ENCODE data around the gene POU5F1.

POU5F1 gene

GRCh38 chr6:31125586-31126363 is 44.7 kb downstream of the POU5F1 start:
- H3K27ac ChIP-seq (ENCODE audit: low read length): no peak overlapping the region
- H3K4me1 ChIP-seq (ENCODE audit: insufficient read depth, low read length): no peaks in the 10 kb centered on the region
- peaks cover 12% of the 10 kb centered on the region for H3K27me3 ChIP-seq (ENCODE audit: insufficient read depth, low read length, poor library complexity)
- ATAC-seq (ENCODE audit: insufficient read depth, low read depth) (no peak), DNase-seq (no peak)
- H3K36me3 ChIP-seq (ENCODE audit: insufficient read depth, low read length): no peaks in the 10 kb centered on the region
- H3K4me2 ChIP-seq (ENCODE audit: insufficient read depth, low read length): no peak overlapping the region
- no peaks in the 10 kb centered on the region for H4K20me1 ChIP-seq (ENCODE audit: insufficient read depth, low read length)
- no peak overlapping the region for H3K4me3 ChIP-seq (ENCODE audit: low read depth in 1 of 2, low read length in 2 of 2)
- H2AFZ ChIP-seq (ENCODE audit: low read depth, low read length): no peak overlapping the region
- TF ChIP-seq EZH2 (IDR thresholded peaks at IDR 0.05; ENCODE audit: borderline replicate concordance, low read depth, low read length, severe bottlenecking): no peak
- no peak for TF ChIP-seq CTCF (IDR thresholded peaks at IDR 0.05; ENCODE audit: borderline replicate concordance, extremely low read depth, low read length, poor library complexity, severe bottlenecking)
- H3K9me3 ChIP-seq (ENCODE audit: insufficient read depth, low read length, severe bottlenecking): no peaks in the 10 kb centered on the region
- H3K79me2 ChIP-seq (ENCODE audit: insufficient read depth, low read length): no peaks in the 10 kb centered on the region
- H3K9ac ChIP-seq (ENCODE audit: low read depth, low read length): no peak overlapping the region

DNA sequence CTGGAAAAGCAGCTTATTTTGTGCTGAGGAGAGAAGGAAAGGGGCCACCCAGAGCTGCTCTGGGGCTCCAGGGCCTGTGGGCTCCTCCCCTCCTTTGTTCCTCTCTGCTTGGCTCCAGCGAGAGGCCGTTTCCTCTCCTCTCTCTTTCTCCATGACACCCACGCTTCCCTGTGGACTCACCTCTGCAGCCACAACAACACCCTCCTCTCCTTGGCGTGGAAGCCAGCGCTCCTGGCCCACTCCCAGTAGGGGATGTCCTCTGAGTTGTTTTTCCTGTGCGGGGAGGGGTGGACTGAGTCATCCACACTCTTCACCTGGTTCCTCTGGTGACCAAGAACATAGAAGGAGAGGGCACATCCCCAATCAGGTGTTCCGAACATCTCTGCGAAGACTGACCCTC is 45.3 kb downstream of the POU5F1 start:
- Histone ChIP-seq H3K27ac (ENCODE audit: low read length) (no peak overlapping the region), H3K9ac (ENCODE audit: low read depth, low read length) (no peak overlapping the region), H3K4me3 (ENCODE audit: low read depth in 1 of 2, low read length in 2 of 2) (no peak overlapping the region), H3K4me1 (ENCODE audit: insufficient read depth, low read length) (no peaks in the 10 kb centered on the region), H3K27me3 (ENCODE audit: insufficient read depth, low read length, poor library complexity) (peaks cover 12% of the 10 kb centered on the region), H3K9me3 (ENCODE audit: insufficient read depth, low read length, severe bottlenecking) (no peaks in the 10 kb centered on the region), H2AFZ (ENCODE audit: low read depth, low read length) (no peak overlapping the region), H3K36me3 (ENCODE audit: insufficient read depth, low read length) (no peaks in the 10 kb centered on the region), H3K4me2 (ENCODE audit: insufficient read depth, low read length) (no peak overlapping the region), H4K20me1 (ENCODE audit: insufficient read depth, low read length) (no peaks in the 10 kb centered on the region), H3K79me2 (ENCODE audit: insufficient read depth, low read length) (no peaks in the 10 kb centered on the region)
- DNase-seq (no peak), ATAC-seq (ENCODE audit: insufficient read depth, low read depth) (no peak)
- TF ChIP-seq CTCF (IDR thresholded peaks at IDR 0.05; ENCODE audit: borderline replicate concordance, extremely low read depth, low read length, poor library complexity, severe bottlenecking) (no peak), EZH2 (IDR thresholded peaks at IDR 0.05; ENCODE audit: borderline replicate concordance, low read depth, low read length, severe bottlenecking) (no peak)

DNA sequence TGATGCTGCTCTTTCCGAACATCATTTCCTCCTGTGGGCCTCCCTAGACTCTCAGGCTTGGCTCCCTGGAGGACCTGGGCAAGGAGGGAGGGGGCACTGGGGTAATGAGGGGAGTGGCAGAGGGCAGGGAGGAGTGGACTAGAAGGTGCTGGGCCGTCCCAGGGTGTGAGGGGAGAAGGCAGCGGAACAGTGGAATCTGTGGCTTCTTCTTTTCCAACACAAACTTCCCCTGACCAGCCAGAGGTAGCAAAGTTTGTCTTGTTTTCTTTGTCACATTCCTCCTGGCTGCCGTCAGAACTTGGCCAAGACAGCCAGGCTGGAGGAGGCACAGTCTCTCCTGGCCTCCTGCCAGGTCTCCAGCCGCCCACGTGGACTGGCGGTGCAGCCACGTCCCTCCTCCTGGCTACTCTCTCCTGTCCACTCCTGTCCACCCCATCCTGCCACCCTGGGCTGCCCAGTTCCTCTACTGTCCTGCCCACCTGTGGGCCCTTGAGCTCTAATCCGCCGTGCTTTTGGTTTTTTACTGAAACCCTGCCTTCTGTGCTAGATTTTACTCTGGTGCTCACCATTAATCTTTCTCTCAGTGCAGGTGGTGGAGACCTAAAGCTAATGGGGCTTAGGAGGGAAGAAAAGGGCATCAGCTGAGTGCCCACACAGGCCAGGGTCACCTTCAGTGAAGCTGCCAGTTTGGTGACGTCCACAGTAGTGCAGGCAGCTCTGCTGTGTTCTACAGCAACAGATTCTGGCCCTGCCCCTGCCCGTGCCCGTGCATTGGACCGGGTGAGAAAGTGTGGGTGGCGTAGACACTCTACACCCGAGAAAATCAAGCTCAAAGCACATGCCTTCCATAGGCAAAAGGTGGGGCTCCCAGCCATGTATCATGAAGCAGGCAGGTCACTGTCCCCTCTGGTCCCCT is 47.4 kb downstream of the POU5F1 start:
- Histone ChIP-seq H3K9ac (ENCODE audit: low read depth, low read length) (no peak overlapping the region), H3K4me1 (ENCODE audit: insufficient read depth, low read length) (no peaks in the 10 kb centered on the region), H3K4me3 (ENCODE audit: low read depth in 1 of 2, low read length in 2 of 2) (no peak overlapping the region), H3K27ac (ENCODE audit: low read length) (no peak overlapping the region), H3K79me2 (ENCODE audit: insufficient read depth, low read length) (no peaks in the 10 kb centered on the region), H3K9me3 (ENCODE audit: insufficient read depth, low read length, severe bottlenecking) (no peaks in the 10 kb centered on the region), H3K4me2 (ENCODE audit: insufficient read depth, low read length) (no peak overlapping the region), H4K20me1 (ENCODE audit: insufficient read depth, low read length) (no peaks in the 10 kb centered on the region), H3K36me3 (ENCODE audit: insufficient read depth, low read length) (no peaks in the 10 kb centered on the region), H2AFZ (ENCODE audit: low read depth, low read length) (no peak overlapping the region), H3K27me3 (ENCODE audit: insufficient read depth, low read length, poor library complexity) (peaks cover 16% of the 10 kb centered on the region)
- ATAC-seq (ENCODE audit: insufficient read depth, low read depth) (no peak), DNase-seq (no peak)
- no peak for TF ChIP-seq CTCF (IDR thresholded peaks at IDR 0.05; ENCODE audit: borderline replicate concordance, extremely low read depth, low read length, poor library complexity, severe bottlenecking)
- TF ChIP-seq EZH2 (IDR thresholded peaks at IDR 0.05; ENCODE audit: borderline replicate concordance, low read depth, low read length, severe bottlenecking): no peak

All from DND-41 (cell line).